GM18867 (cell line): ENCODE data around the gene TCP11L2.
"Not testable (repeated sequence)": the region's sequence is repeated elsewhere in the genome, so short reads cannot be mapped to it uniquely, and the experiment has no call there.

Experiments used
- ATAC-seq: cut with Tn5 transposase; IDR thresholded peaks from one replicate; pipeline ENCODE4 v1.9.1; 2021; ENCODE audit warnings: mild to moderate bottlenecking, moderate library complexity; ENCODE audit not compliant: unreplicated experiment

The TCP11L2 gene

GRCh38 chr12:106282457-106283097, 20.0 kb upstream of the TCP11L2 start:
- peak; percentile 65 for ATAC-seq

GRCh38 chr12:106284358-106285105, 18.0 kb upstream of the TCP11L2 start:
- ATAC-seq: no peak

GRCh38 chr12:106285982-106286381, 16.6 kb upstream of the TCP11L2 start:
- ATAC-seq: peak; percentile 69

- ATAC-seq: not testable (repeated sequence)
Observed at GRCh38 chr12:106286576-106287162, 15.9 kb upstream of the TCP11L2 start.

DNA sequence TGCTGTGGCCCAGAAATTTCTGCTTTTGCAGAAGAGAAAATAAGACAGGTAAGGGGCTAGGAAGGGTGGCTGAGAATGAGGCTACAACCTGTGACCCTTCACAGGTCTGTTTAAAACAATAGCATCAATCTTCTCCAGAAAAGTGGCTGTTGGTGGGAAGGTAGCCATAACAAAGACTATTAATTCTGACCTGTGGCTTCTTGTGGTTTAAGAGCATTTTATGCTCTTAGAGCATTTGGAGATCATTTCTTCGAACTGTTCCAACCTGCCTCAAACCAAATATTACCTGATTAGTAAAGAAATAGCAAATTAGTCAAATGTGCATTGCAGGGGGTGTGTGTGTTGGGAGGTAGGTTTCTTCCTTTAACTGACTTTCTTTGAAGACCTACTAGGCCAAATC, 15.2 kb upstream of the TCP11L2 start:
- ATAC-seq: no peak

- no peak for ATAC-seq
Observed at GRCh38 chr12:106288101-106288493, 14.4 kb upstream of the TCP11L2 start.

- ATAC-seq: no peak
Observed at GRCh38 chr12:106288494-106289195, 13.9 kb upstream of the TCP11L2 start.

- no peak for ATAC-seq
Observed at GRCh38 chr12:106289196-106289681, 13.3 kb upstream of the TCP11L2 start.

GRCh38 chr12:106290666-106291065, 11.9 kb upstream of the TCP11L2 start:
- no peak for ATAC-seq

DNA sequence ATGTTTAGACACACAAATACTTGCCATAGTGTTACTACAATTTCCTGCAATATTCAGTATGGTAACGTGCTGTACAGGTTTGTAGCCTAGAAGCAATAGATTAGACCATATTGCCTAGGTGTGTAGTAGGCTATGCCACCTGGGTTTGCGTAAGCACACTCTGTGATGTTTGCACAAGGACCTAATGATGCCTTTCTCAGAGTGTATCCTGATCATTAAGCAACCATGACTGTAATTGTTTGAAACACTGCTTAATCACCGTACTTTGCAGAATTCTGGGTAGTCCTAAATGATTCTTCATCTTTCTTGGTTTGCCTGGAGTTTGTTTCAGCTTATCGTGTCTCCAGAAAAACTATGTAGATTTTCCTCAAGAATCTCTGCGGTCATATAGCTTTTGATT, 11.2 kb upstream of the TCP11L2 start:
- ATAC-seq: no peak

GRCh38 chr12:106292339-106292738, 10.2 kb upstream of the TCP11L2 start:
- no peak for ATAC-seq

DNA sequence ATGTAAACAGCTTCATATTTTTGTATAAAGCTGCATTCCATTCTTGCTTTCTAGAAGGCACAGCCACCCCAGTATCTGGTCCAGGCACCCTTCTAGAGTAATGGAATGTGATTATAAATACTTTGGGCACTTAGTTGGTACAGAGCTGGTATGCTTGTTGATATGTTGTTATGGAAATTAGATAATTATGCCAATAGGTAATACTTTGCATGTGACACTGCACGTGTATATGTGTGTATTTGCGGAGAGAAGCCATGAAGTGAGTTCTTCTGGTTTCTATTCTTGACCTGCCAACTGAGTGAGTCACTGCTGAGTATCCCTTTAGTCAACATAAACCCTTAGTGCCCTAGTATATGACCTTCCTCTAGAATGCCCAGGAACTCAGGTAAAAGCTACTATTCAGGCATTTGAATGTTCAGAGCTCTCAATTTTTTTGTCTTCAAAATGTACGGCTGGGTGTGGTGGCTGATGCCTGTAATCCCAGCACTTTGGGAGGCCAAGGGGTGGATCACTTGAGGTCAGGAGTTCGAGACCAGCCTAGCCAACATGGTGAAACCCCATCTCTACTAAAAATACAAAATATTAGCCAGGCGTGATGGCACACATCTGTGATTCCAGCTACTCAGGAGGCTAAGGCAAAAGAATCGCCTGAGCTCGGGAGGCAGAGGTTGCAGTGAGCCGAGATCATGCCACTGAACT, 6.2 kb upstream of the TCP11L2 start:
- no peak for ATAC-seq

DNA sequence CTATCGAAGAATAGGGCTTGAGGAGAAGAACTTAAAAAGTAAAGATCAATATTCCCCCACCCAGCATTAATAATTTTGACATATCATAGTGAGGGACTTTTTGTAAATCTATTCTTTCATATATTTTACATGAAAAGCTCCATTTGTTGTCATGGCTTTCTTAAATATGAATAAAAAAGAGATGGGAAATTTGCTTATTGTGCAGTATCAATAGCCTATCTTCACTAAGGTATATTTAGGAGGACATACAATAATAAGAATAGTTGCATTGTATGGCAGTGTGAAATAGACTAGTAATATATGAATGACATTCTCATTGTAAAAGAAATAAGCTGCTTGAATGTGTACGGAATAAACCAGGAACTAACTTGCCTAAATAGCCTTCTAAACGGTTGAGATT, 5.5 kb upstream of the TCP11L2 start:
- no peak for ATAC-seq

- ATAC-seq: no peak
Observed at GRCh38 chr12:106297681-106298080, 4.9 kb upstream of the TCP11L2 start.

DNA sequence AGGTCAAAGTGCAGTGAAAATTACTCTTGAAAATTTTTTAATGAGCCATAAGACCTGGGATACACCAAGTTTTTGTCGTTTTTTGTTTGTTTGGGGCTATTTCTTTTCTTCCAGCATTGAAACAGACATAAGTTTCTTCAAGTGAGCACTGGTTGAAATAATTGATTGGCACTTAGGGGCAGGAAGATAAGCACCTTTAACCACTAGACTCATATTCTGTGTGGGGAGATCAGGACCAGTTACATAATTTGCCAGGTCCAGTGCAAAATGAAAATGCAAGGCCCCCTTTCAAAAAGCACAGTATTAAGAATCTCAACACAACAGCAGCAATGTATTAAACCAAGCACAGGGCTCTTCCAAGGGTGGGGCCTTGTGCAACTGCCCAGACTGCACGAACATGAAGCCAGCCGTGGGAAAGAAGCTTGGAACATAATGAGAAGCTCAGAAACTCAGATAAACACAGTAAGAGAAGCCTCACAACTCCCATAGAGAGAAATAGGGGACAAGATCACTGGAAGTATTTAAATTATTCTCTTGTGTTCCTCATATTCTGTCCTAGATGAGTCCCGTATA, 3.2 kb upstream of the TCP11L2 start:
- ATAC-seq: no peak

- ATAC-seq: no peak
Observed at GRCh38 chr12:106300761-106301160, 1.8 kb upstream of the TCP11L2 start.

DNA sequence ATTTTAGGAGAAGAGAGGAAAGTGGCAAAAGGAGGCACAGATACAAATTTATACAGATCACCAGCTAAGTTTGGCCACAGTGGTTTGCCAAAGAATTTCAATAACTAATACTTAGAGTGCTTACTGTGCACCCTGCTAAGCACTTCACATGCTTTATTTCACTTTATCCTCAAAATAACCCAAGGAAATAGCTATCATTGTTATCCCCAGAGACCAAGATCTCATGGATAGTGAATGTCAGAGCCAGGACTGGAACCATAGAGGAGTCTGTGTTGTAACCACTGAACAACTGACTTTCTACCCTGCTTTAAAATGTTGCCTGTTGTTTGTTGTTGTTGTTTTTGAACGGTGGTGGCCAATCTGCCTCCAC, 1.3 kb upstream of the TCP11L2 start:
- ATAC-seq: no peak

- peak; percentile 62 for ATAC-seq
Observed at GRCh38 chr12:106301611-106302321, 767 bp upstream of the TCP11L2 start.

GRCh38 chr12:106303202-106303820, 778 bp downstream of the TCP11L2 start:
- peak; percentile 20 for ATAC-seq
